GM12801 (cell line): Measurements from ENCODE around the gene CDHR2.

ENCODE experiments used
- TF ChIP-seq, protein P1 (sequence below): IDR thresholded peaks from one replicate; pipeline ENCODE4 v1.5.1; 2011; ENCODE audit warnings: control low read depth; ENCODE audit not compliant: insufficient read length; ENCODE audit errors: extremely low read depth

The CDHR2 gene

DNA sequence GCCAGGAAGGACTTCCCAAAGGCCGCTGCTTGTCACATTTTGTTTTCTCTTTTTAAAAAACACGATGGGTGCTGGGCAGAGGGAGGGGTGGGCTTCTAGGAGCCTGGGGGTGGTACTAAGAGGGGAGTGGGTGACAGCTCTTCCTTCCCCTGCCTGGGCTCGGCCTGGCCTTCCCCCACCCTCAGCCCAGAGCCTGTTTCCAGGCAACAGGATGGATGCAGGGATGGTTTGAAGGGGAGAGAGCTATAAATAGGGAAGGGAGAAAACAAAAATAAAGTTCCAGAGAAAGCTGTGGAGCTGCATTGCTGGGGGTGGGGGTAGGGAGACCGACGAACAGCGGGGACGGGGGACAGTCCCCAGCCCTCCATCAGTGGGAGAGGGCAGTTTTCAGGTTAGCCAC lies 67.4 kb downstream of the CDHR2 start:
- TF ChIP-seq, protein P1, sequence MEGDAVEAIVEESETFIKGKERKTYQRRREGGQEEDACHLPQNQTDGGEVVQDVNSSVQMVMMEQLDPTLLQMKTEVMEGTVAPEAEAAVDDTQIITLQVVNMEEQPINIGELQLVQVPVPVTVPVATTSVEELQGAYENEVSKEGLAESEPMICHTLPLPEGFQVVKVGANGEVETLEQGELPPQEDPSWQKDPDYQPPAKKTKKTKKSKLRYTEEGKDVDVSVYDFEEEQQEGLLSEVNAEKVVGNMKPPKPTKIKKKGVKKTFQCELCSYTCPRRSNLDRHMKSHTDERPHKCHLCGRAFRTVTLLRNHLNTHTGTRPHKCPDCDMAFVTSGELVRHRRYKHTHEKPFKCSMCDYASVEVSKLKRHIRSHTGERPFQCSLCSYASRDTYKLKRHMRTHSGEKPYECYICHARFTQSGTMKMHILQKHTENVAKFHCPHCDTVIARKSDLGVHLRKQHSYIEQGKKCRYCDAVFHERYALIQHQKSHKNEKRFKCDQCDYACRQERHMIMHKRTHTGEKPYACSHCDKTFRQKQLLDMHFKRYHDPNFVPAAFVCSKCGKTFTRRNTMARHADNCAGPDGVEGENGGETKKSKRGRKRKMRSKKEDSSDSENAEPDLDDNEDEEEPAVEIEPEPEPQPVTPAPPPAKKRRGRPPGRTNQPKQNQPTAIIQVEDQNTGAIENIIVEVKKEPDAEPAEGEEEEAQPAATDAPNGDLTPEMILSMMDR = no peak

DNA sequence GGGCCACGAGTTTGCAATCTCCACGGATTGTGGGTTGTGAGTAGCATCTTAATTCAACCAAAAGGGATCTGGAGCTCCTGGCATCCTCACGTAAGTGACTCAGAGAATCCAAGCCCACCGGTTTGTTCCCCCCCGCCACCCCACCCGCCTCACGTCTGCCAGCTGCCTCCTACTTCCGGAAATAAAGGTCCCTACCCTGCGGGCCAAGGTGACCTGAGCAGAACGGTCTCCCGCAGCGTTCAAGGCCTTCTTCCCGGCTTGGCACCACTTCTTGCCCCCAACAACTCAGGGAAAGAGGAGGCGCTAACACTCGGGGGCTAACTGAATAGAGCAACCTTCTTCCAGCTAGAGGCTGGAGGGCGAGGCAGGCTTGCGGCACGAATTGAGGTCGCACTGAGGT lies 69.6 kb downstream of the CDHR2 start:
- TF ChIP-seq, protein P1 = no peak

DNA sequence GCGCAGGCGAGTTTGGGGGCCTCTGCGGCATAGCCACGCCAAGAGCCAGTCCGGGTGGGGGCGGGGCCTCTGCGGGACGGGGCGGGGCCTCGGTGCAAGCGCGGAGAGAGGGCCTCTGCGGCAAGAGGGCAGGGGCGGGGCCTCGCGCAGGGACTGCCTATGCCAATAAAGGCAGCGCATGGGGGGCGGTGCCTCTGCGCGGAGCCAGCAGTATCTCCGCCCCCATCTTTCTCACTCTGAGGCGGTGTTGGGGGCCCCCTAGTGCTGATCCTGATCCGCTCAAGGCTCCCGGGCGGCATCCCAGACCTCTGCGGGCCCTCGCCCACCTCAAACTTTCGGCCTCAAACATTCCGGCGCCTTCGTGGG lies 70.0 kb downstream of the CDHR2 start:
- TF ChIP-seq, protein P1 = no peak

DNA sequence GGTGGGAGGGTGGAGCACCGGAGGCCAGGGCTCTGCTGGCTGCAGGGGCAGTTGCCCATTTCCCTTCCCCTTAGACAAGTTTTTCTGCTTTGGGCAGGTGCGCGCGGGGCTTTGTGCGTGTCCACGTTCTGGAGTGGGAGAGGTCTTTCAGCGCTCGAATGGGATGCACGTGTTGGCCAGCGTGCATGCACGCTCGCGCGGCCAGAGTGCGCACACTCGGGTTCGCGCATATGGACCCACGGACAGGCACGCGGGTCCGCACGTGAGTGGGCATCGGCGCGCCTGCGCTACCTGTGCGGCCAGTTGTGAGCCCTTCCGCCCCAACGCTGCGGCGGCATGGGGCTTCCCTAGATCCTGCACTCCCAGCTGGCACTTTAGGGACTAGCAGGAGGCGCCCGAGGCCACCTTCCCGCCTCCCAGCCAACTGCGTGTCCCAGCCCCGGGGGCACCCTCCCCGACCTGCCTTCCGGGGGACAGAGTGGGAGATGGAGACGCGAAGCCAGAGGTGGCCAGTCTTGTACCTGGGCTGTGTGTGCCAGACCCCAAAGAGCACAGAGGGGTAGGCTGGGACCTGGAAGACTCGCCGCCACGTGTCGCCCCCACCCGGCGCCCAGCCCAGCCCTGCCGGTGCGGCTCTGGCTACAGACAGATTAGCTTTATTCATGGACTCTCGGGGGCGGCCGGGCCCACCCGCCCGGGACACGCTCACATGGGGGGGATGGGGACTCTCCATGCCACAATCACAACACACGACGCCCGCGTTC lies 70.6 kb downstream of the CDHR2 start:
- TF ChIP-seq, protein P1 = no peak

DNA sequence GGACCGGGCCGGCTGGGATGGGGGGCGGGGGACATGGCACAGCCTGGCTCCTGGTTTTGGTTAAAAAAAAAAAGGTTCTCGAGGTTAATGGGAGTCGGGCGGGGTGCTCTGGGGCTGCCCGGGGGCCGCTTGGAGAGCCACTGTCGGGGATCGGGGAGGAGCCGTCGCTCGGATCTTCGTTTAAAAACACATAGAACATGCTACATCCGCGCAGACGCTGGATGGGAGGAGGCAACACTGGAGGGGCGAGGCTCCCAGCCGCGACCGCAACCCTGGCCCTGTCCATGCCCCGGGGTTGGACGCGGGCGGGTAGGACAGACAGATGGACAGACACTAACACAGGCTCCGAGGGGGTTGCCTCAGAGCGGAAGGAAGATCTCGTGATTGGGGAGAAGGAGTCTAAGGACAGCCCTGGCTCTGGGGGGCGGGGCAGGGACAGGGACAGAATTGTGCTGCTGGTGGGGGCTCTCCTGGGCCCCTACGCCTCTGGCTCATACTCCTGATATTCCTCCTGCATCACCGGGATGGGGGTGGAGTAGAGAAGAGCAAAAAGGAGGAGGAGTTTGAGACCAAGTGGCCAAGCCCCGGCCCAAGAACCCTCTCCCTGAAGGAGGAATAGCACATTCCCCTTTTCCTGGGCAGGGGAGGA lies 71.3 kb downstream of the CDHR2 start:
- TF ChIP-seq, protein P1 = no peak

DNA sequence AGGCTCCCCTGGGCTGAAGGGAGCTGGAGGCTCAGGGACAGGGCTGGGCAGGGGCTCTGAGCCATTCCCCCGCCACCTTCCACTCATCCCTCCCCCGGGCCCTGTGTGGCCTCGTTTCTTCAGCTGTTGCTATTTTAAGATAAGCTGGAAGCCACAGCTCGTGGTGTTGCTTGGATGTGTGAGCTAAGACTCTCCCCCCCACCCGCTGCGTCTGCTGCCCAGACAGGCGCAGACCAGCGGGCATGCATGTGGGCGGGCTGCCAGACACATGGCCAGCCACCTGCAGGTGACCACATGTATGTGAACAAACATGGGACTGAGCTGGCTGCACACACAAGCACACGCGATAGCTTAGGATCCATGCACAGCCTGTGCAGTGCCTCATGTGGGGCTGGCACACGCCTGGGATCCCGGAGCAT lies 72.5 kb downstream of the CDHR2 start:
- TF ChIP-seq, protein P1 = no peak

DNA sequence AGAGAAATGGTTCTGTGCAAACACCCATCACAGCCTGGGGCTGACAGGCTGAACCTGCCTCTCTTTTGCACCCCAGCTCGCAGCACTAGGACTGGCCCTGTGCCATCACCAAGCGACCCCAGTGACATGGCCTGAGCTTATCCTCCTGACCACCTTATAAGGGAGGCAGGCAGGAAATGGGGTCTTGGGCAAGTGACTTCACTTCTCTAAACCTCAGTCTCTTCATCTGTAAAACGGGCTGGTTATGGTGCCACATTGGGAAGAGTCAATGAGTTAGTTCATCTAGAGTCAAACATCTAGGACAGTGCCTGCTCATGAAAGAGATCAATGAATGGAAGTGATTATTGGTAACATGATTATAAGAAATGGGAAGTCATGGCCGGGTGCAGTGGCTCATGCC lies 75.0 kb downstream of the CDHR2 start:
- TF ChIP-seq, protein P1 = no peak
